C4-2B (cell line): ENCODE measurements around the gene AADAC.
"Not testable (repeated sequence)": the region's sequence is repeated elsewhere in the genome, so short reads cannot be mapped to it uniquely, and the experiment has no call there.

Experiments used
- H3K27ac ChIP-seq: fragments of 450-650 bp; 2 replicates; pipeline ENCODE4 v1.5.1; 2017
- CTCF ChIP-seq: fragments of 450-650 bp; conservative IDR thresholded peaks from 2 replicates; pipeline ENCODE4 v1.5.1; 2017; ENCODE audit warnings: mild to moderate bottlenecking
- ZFX ChIP-seq: fragments of 450-650 bp; IDR thresholded peaks from 2 replicates; pipeline ENCODE4 v1.6.1; 2017

Gene AADAC

GRCh38 chr3:151841801-151842200, 27.9 kb downstream of the AADAC start:
- no peak for TF ChIP-seq ZFX
- no peak for TF ChIP-seq CTCF
- H3K27ac ChIP-seq = no peak overlapping the region

DNA sequence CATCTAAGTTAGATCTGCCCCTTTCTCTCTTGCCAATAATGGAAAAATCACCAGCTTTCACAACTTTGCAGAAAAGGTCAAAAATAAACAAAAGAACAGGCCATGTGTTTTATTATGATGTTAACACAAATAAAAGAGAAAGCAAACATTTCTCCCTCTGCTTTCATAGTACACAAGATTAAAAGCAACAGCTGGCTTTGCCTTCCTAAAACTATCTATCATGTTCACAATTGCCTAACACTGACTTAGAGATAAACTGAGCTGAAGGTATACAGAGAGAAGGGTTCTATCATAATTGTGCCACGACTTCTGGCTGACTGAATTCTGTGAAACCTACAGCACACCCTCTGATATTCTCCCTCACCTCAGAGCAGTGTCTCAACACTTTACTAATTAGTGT, 29.4 kb downstream of the AADAC start:
- no peak overlapping the region for H3K27ac ChIP-seq

GRCh38 chr3:151845306-151845905, 31.5 kb downstream of the AADAC start:
- no peak overlapping the region for H3K27ac ChIP-seq
- no peak for TF ChIP-seq CTCF
- no peak for TF ChIP-seq ZFX

More for the DNA sequence above, 29.4 kb downstream of the AADAC start:
- TF ChIP-seq ZFX (no peak), CTCF (no peak)

- H3K27ac ChIP-seq = not testable (repeated sequence)
Measured at GRCh38 chr3:151850065-151850464, 36.1 kb downstream of the AADAC start.

DNA sequence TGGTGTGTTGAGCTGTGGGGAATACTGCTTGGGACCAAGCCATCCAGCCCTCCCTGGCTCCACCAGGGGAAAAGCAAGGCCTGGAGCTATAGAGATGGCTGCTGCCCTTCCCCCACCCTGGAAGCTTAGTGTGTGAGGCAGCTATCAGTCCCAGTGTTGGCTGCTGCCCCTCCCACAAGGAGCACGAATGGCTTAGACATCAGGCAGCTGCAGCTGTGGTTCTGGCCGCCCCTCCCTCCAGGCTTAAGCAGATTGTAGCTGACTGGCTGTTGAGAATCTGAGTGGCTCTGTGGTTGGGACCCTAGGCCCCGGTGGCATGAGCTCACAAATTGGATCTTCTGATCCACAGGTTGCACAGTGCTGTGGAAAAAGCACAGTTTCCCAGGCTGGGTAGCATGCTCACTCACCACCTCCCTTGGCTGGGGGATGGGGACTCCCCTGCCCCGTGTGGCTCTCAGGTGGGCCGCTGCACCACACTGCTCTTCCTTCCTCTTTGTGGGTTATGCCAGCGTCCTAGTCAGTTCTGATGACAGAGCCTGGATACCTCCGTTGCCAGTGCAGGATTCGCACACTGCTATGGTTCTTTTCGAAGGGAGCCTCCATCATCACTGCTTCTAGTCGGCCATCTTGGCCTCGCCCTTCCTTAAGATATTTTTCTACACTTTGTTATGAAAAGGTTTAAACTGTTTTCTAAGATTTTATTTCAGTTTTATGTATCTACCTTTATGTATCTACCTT, 38.3 kb downstream of the AADAC start:
- TF ChIP-seq CTCF = no peak
- no peak for TF ChIP-seq ZFX
- no peak overlapping the region for H3K27ac ChIP-seq

DNA sequence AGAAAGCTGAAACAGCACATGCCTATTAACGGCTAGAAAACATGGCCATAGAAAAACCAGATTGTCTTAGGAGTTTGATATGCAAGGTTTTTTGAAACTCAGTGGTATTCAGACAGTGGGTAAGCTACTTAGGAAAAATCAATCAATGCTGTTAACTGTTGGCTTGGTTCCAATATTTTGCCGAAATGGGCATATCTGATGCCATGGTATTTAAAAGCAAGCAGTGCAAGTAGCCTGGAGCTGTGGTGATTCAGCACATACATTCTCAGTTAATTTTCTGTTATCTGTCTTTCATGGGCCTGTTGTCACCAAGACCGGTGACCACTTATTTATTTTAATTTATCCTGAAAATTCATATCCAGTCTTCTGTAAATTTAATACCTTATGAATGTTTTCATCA, 42.2 kb downstream of the AADAC start:
- TF ChIP-seq ZFX = no peak
- TF ChIP-seq CTCF = no peak
- no peak overlapping the region for H3K27ac ChIP-seq

GRCh38 chr3:151856641-151857040, 42.7 kb downstream of the AADAC start:
- no peak overlapping the region for H3K27ac ChIP-seq
- no peak for TF ChIP-seq ZFX
- no peak for TF ChIP-seq CTCF

DNA sequence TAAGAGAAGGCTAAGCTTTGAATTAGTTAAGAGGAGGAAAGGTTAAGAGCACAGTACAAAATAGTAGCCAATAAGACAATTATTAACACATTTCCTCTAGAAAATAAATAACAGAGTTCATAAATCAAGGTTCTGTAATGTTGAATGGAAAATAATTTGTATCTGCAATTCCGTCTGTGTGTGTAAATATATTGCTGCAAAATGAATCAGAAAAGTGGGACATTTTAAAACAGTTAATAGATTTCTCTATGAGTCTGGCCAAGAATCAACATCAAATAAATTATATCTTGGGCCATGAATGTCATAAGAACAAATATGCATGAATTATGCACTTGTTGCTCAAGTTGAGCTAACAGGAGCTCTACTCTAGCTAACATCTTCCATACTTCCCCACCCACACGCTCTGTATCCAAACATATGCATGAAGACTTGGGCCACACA, 45.3 kb downstream of the AADAC start:
- H3K27ac ChIP-seq = no peak overlapping the region
- TF ChIP-seq CTCF = no peak
- TF ChIP-seq ZFX = no peak
